Stimulated activated naive B cell treated with anti-CD40 and anti-IgM and Interleukin-4, amounts not matched to agents 10 μg/mL and 1 μg/mL and 100 μg/mL, for 72 hours (primary cell): ENCODE measurements around the gene DYRK3.
A peak's percentile ranks its signal among the peaks of the same experiment; 100 is the strongest.

Experiments
- ATAC-seq, 2 donors: fragments of 150-1000 bp; cut with Tn5 transposase; replicated peaks; 2 replicates each; pipeline ENCODE4 v1.10.0; 2021; ENCODE audit warnings: moderate library complexity in 1 of 2
- DNase-seq: peaks from one replicate; pipeline ENCODE4 v3.0.0; 2021
- H3K27ac Mint-ChIP-seq: one replicate; pipeline ENCODE4 v1.8.0; 2022; ENCODE audit warnings: mild to moderate bottlenecking, mixed read lengths
- H3K27me3 Mint-ChIP-seq, 2 donors: one replicate each; pipeline ENCODE4 v1.8.0; 2022; ENCODE audit warnings: mixed read lengths in 2 of 2
- H3K36me3 Mint-ChIP-seq, 2 donors: one replicate each; pipeline ENCODE4 v1.8.0; 2022; ENCODE audit warnings: mixed read lengths in 2 of 2, mild to moderate bottlenecking in 1 of 2
- H3K4me1 Mint-ChIP-seq, 2 donors: one replicate each; pipeline ENCODE4 v1.8.0; 2022; ENCODE audit warnings: mixed read lengths in 2 of 2, mild to moderate bottlenecking in 1 of 2
- H3K4me3 Mint-ChIP-seq, 2 donors: one replicate each; pipeline ENCODE4 v1.8.0; 2022; ENCODE audit warnings: mild to moderate bottlenecking in 2 of 2, mixed read lengths in 2 of 2, moderate library complexity in 1 of 2
- H3K9me3 Mint-ChIP-seq, 2 donors: one replicate each; pipeline ENCODE4 v1.8.0; 2022; ENCODE audit warnings: mixed read lengths in 2 of 2, mild to moderate bottlenecking in 1 of 2

Gene DYRK3

DNA sequence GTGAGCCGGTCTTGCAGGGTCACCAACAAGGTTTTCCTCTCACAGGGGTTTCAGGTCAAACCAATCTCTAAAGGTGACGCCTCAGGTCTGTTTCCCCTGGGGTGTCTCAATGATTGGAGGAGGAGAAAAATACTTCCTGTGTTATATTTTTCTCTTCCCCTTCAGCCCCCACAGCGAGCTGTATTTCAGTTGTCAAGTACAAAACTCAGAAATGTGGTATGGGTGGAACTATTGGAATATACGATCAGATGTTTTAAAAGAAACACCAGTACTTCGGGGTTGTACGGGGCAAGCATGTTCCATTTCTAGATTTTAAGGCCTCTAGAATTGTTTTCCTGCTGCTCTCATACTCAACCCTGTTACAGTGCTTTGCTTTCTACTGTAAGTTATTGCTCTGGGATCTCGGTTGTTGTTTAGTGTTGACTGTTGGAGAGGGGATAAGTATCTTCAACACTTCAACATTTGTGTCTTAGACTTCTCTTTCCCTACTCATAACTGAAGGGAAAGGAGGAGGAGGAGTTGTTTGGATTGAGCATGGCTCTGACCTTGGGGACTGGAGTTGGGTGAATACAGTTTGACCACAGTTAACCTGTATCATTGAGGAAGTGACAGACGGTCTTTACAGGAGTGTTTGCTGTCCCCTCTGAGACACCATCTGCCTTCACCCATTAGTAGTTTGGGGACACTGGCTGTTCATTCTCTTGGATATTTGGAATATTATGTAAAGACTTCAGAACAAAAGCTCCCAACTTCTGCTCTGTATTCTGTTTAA lies 51.3 kb downstream of the DYRK3 start:
- H3K4me1 Mint-ChIP-seq, result peaks cover 64 to 85% of the 10 kb centered on the region in 2 donors
- ATAC-seq (peak; percentile 24 to 40), DNase-seq (no peak)
- no peaks in the 10 kb centered on the region for H3K27me3 Mint-ChIP-seq
- peak overlapping the region; percentile 89 to 92 for H3K4me3 Mint-ChIP-seq
- peaks cover 10 to 16% of the 10 kb centered on the region in 2 donors for H3K36me3 Mint-ChIP-seq
- H3K9me3 Mint-ChIP-seq, result no peaks in the 10 kb centered on the region
- H3K27ac Mint-ChIP-seq, result peak overlapping the region; percentile 95

DNA sequence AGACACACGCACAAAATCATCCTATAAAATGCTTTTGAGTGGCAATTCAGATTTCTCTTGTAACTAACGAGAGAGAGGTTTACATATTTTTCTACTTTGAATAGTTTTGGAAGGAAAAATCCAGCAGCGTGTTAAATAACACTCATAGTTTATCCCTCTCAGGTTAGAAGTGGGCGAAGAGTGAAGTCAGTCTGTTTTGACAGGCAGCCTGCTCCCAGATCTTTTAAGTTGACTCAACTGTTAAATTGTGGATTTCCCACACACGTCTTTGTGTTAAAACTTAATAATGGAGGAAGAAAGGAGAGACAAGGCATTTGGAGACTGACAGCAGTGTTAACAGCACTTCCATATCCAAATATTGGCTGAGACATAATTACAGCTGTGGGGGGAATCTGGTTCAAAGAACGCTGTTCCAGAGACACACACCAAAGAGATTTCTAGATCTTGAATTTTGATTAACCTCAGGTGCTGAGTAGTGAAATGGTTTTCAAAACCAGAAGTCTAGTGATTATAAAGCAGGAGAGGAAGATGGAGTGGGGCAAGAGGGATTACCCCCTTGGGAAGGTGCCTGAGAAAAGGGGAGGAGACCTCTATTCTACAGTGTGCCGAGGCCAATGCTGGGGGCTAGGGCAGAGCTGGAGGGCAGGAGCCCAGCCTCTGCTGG lies 52.0 kb downstream of the DYRK3 start:
- H3K36me3 Mint-ChIP-seq, result peaks cover 10 to 21% of the 10 kb centered on the region in 2 donors
- peak overlapping the region; percentile 89 to 92 for H3K4me3 Mint-ChIP-seq
- no peak overlapping the region for H3K27ac Mint-ChIP-seq
- ATAC-seq, result no peak
- DNase-seq, result no peak
- H3K9me3 Mint-ChIP-seq, result no peaks in the 10 kb centered on the region
- H3K27me3 Mint-ChIP-seq, result no peaks in the 10 kb centered on the region
- H3K4me1 Mint-ChIP-seq, result peaks cover 66 to 85% of the 10 kb centered on the region in 2 donors

GRCh38 chr1:206687915-206688442 lies 52.6 kb downstream of the DYRK3 start:
- no peaks in the 10 kb centered on the region for H3K27me3 Mint-ChIP-seq
- H3K27ac Mint-ChIP-seq, result no peak overlapping the region
- ATAC-seq (no peak), DNase-seq (no peak)
- H3K4me1 Mint-ChIP-seq, result peaks cover 65 to 85% of the 10 kb centered on the region in 2 donors
- H3K4me3 Mint-ChIP-seq, result peak overlapping the region in 1 of 2 donors; percentile 46
- H3K9me3 Mint-ChIP-seq, result no peaks in the 10 kb centered on the region
- peaks cover 11 to 23% of the 10 kb centered on the region in 2 donors for H3K36me3 Mint-ChIP-seq

DNA sequence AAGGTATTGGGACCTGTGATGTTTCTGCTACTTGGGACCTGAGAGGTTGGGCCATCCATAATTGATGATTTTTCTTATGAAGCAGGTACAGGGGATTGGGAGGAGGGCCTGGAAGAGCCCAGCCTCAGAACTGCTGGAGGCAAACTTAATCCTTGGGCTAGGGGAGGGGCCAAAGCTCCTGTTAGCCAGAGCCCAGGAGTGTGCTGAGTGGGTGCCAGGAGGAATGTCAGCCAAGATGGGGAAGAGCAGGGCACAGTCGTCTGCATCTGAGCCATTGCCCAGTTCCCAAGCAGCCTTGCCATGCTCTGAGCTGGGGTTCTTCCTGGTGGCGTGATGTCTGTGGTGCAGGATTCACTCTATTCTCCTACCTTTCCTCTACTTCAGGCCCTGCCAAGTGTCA lies 55.2 kb downstream of the DYRK3 start:
- no peak overlapping the region for H3K27ac Mint-ChIP-seq
- H3K4me1 Mint-ChIP-seq, result peaks cover 70 to 89% of the 10 kb centered on the region in 2 donors
- H3K36me3 Mint-ChIP-seq, result peaks cover 24 to 32% of the 10 kb centered on the region in 2 donors
- H3K9me3 Mint-ChIP-seq, result no peaks in the 10 kb centered on the region
- no peaks in the 10 kb centered on the region for H3K27me3 Mint-ChIP-seq
- H3K4me3 Mint-ChIP-seq, result no peak overlapping the region
- ATAC-seq, result no peak
- no peak for DNase-seq

DNA sequence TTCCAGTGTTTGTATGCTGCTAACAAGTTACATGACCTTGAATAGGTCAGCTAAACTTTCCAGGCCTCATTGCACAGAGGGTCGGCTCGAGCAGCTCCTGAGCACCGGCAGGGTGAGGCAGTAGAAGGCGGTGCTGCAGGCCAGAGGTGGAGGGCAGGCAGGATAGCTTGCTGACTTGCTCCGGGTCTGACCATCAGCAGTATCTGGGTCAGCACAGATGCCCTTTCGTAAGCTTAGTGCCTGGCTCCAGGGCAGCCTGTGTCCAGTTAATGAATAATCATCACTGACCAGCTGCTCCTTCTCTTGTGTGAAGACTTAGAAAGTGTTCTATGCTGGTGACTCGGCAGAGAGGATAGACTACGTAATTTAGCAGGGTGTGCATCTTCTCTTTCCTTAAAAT lies 56.3 kb downstream of the DYRK3 start:
- no peak overlapping the region for H3K27ac Mint-ChIP-seq
- no peak for ATAC-seq

DNA sequence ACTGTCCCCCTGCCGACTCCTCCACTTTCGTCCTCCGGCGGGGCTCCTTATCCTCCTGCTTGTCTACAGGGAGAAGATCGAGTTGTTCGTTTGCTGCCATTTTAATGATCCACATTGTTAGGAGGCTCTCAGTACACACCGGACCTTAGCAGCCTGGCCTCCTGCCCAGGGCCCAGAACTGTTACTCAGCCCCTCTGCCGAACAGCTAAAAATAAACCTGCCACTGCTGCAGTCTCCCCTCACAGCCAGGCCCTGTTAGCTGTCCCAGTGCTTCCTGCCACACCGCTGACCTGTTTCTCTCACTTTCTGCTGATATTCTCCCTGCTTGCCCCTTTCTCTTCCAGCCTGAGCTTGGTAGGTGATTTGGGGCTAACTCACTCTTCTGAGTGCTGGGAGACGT lies 57.7 kb downstream of the DYRK3 start:
- H3K36me3 Mint-ChIP-seq, result peaks cover 39 to 48% of the 10 kb centered on the region in 2 donors
- no peak for ATAC-seq

More for the DNA sequence above, 56.3 kb downstream of the DYRK3 start:
- DNase-seq, result no peak
- Mint-ChIP-seq H3K36me3 (peaks cover 34 to 43% of the 10 kb centered on the region in 2 donors), H3K4me3 (no peak overlapping the region), H3K9me3 (no peaks in the 10 kb centered on the region), H3K4me1 (peaks cover 75 to 94% of the 10 kb centered on the region in 2 donors), H3K27me3 (no peaks in the 10 kb centered on the region)

GRCh38 chr1:206693592-206693991 lies 58.3 kb downstream of the DYRK3 start:
- no peak overlapping the region for H3K27ac Mint-ChIP-seq
- ATAC-seq, result no peak
- H3K4me3 Mint-ChIP-seq, result no peak overlapping the region
- DNase-seq, result no peak
- H3K4me1 Mint-ChIP-seq, result peaks cover 67 to 91% of the 10 kb centered on the region in 2 donors
- no peaks in the 10 kb centered on the region for H3K9me3 Mint-ChIP-seq
- peaks cover 39 to 45% of the 10 kb centered on the region in 2 donors for H3K36me3 Mint-ChIP-seq
- H3K27me3 Mint-ChIP-seq, result no peaks in the 10 kb centered on the region

More for the DNA sequence above, 57.7 kb downstream of the DYRK3 start:
- no peaks in the 10 kb centered on the region for H3K27me3 Mint-ChIP-seq
- H3K9me3 Mint-ChIP-seq, result no peaks in the 10 kb centered on the region
- H3K27ac Mint-ChIP-seq, result peak overlapping the region; percentile 44
- no peak overlapping the region for H3K4me3 Mint-ChIP-seq
- H3K4me1 Mint-ChIP-seq, result peaks cover 70 to 94% of the 10 kb centered on the region in 2 donors
- no peak for DNase-seq

- Mint-ChIP-seq H3K9me3 (no peaks in the 10 kb centered on the region), H3K4me3 (no peak overlapping the region), H3K27ac (no peak overlapping the region), H3K4me1 (peaks cover 68 to 93% of the 10 kb centered on the region in 2 donors), H3K36me3 (peaks cover 34 to 46% of the 10 kb centered on the region in 2 donors), H3K27me3 (no peaks in the 10 kb centered on the region)
- ATAC-seq, result no peak
- no peak for DNase-seq
These were observed 59.1 kb downstream of the DYRK3 start for GRCh38 chr1:206694171-206695124.

GRCh38 chr1:206695733-206696132 lies 60.4 kb downstream of the DYRK3 start:
- Mint-ChIP-seq H3K27ac (no peak overlapping the region), H3K36me3 (peaks cover 34 to 46% of the 10 kb centered on the region in 2 donors), H3K4me1 (peaks cover 66 to 92% of the 10 kb centered on the region in 2 donors), H3K9me3 (no peaks in the 10 kb centered on the region), H3K4me3 (no peak overlapping the region), H3K27me3 (no peaks in the 10 kb centered on the region)
- DNase-seq, result no peak
- ATAC-seq, result no peak

GRCh38 chr1:206696812-206697585 lies 61.7 kb downstream of the DYRK3 start:
- Mint-ChIP-seq H3K27me3 (no peaks in the 10 kb centered on the region), H3K4me1 (peaks cover 58 to 89% of the 10 kb centered on the region in 2 donors), H3K4me3 (no peak overlapping the region), H3K9me3 (no peaks in the 10 kb centered on the region), H3K27ac (peak overlapping the region; percentile 7), H3K36me3 (peaks cover 34 to 49% of the 10 kb centered on the region in 2 donors)
- DNase-seq (no peak), ATAC-seq (no peak)

- Mint-ChIP-seq H3K27me3 (no peaks in the 10 kb centered on the region), H3K4me3 (no peak overlapping the region), H3K4me1 (peaks cover 55 to 89% of the 10 kb centered on the region in 2 donors), H3K27ac (no peak overlapping the region), H3K36me3 (peaks cover 32 to 47% of the 10 kb centered on the region in 2 donors), H3K9me3 (no peaks in the 10 kb centered on the region)
- DNase-seq (no peak), ATAC-seq (no peak)
These were observed 62.7 kb downstream of the DYRK3 start for GRCh38 chr1:206698011-206698410.
